Endothelial cell of umbilical vein (primary cell): ENCODE results near the gene P4HA3. TPM values are rescaled to one million over a fixed set of nuclear protein-coding genes. Genes with fewer than 3 reads are reported as not detected.

Experiments used
- BruUV-seq: library from RNA; stranded (reverse); fragments of 400-500 nt; replicated peaks from 2 replicates; lab custom pipeline; 2021; lab: Mats Ljungman, UMichigan
- CTCF ChIA-PET: fragments of 300-600, 350-600 bp; sonication (Branson Sonifier 250); formaldehyde crosslinking; loops from one replicate; lab custom pipeline; 2021; ENCODE audit warnings: antibody characterized with exemption, inconsistent platforms; lab: Charles Lee
- POLR2A ChIA-PET: fragments of 300-600, 350-600 bp; sonication (Branson Sonifier 250); formaldehyde crosslinking; loops from one replicate; lab custom pipeline; 2021; ENCODE audit warnings: antibody characterized with exemption, inconsistent platforms; lab: Charles Lee
- DNase-seq: peaks from one replicate; pipeline ENCODE4 v3.0.0-alpha.2; 2011; ENCODE audit warnings: low read depth, low spot score
- FAIRE-seq: peaks from 2 replicates; lab custom pipeline; 2011; peaks lifted over from hg19 to GRCh38; lab: Jason Lieb, UNC
- H2AFZ ChIP-seq: 2 replicates; pipeline ENCODE4 v1.6.0; 2012; ENCODE audit warnings: low read depth, low read length, control low read depth, inconsistent platforms
- H3K27ac ChIP-seq: 2 replicates; pipeline ENCODE4 v1.5.1; 2011; ENCODE audit warnings: low read depth, mild to moderate bottlenecking, control low read depth, low read length, moderate library complexity; ENCODE audit not compliant: insufficient read depth
- H3K27me3 ChIP-seq, 2 experiments: 2 replicates each; pipeline versions ENCODE4 v1.6.0 to v1.6.1; 2011; ENCODE audit warnings: low read length in 2 of 2, mixed read lengths in 1 of 2; ENCODE audit not compliant: control insufficient read depth in 2 of 2, insufficient read depth in 2 of 2
- H3K36me3 ChIP-seq, 2 experiments: 2 replicates in 1 of 2; 3 replicates in 1 of 2; pipeline ENCODE4 v1.5.1; 2011; ENCODE audit warnings: low read length in 2 of 2, mild to moderate bottlenecking in 1 of 2, moderate library complexity in 1 of 2; ENCODE audit not compliant: control insufficient read depth in 2 of 2, insufficient read depth in 2 of 2; ENCODE audit errors: extremely low read depth in 1 of 2
- H3K4me1 ChIP-seq: 3 replicates; pipeline ENCODE4 v1.5.1; 2011; ENCODE audit warnings: mild to moderate bottlenecking, low read length; ENCODE audit not compliant: control insufficient read depth, insufficient read depth; ENCODE audit errors: extremely low read depth
- H3K4me2 ChIP-seq: 2 replicates; pipeline ENCODE4 v1.6.1; 2011; ENCODE audit warnings: low read length, control low read depth, mixed read lengths; ENCODE audit not compliant: insufficient read depth
- H3K4me3 ChIP-seq, 3 experiments: fragments of 200-600 bp in 1 of 3; sonication (generic), shearing (Covaris generic) in 1 of 3; replicated peaks in 1 of 3; 2 replicates each; pipeline ENCODE4 v1.5.1; 2011 to 2016; ENCODE audit warnings: control low read depth in 3 of 3, low read length in 3 of 3, mild to moderate bottlenecking in 2 of 3, inconsistent platforms in 1 of 3, low read depth in 1 of 3, moderate library complexity in 1 of 3; ENCODE audit not compliant: insufficient read depth in 1 of 3
- H3K79me2 ChIP-seq: 2 replicates; pipeline ENCODE4 v1.6.0; 2012; ENCODE audit warnings: low read length, inconsistent platforms; ENCODE audit not compliant: control insufficient read depth, insufficient read depth
- H3K9ac ChIP-seq: replicated peaks from 2 replicates; pipeline ENCODE3; 2011; ENCODE audit warnings: low read length, control low read depth; ENCODE audit not compliant: insufficient read depth; ENCODE audit errors: extremely low read depth
- H3K9me1 ChIP-seq: replicated peaks from 3 replicates; pipeline ENCODE4 v1.6.0; 2011; ENCODE audit warnings: mild to moderate bottlenecking, low read length; ENCODE audit not compliant: control insufficient read depth, insufficient read depth; ENCODE audit errors: extremely low read depth
- H3K9me3 ChIP-seq: replicated peaks from 2 replicates; pipeline ENCODE4 v1.5.1; 2012; ENCODE audit warnings: low read length, inconsistent platforms; ENCODE audit not compliant: control insufficient read depth, insufficient read depth
- H4K20me1 ChIP-seq: replicated peaks from 2 replicates; pipeline ENCODE3; 2011; ENCODE audit warnings: mild to moderate bottlenecking, low read length; ENCODE audit not compliant: control insufficient read depth, insufficient read depth; ENCODE audit errors: extremely low read depth
- EZH2 ChIP-seq: IDR thresholded peaks from 2 replicates; pipeline ENCODE4 v1.6.1; 2012; ENCODE audit warnings: borderline replicate concordance, low read depth, mild to moderate bottlenecking, moderate library complexity, low read length, inconsistent platforms; ENCODE audit not compliant: severe bottlenecking
- FOS ChIP-seq: IDR thresholded peaks from 2 replicates; pipeline ENCODE4 v1.6.1; 2011; ENCODE audit warnings: mild to moderate bottlenecking, low read length, moderate library complexity, borderline replicate concordance; ENCODE audit not compliant: insufficient read depth
- GATA2 ChIP-seq: IDR thresholded peaks from 2 replicates; pipeline ENCODE4 v1.7.0; 2011; ENCODE audit warnings: low read depth, mild to moderate bottlenecking, moderate library complexity, mixed read lengths, low read length; ENCODE audit not compliant: insufficient read length, insufficient read depth
- JUN ChIP-seq: IDR thresholded peaks from 2 replicates; pipeline ENCODE4 v1.6.1; 2011; ENCODE audit warnings: borderline replicate concordance, low read depth; ENCODE audit not compliant: insufficient read length, insufficient read depth
- MYC ChIP-seq: IDR thresholded peaks from one replicate; pipeline ENCODE4 v1.6.1; 2011; ENCODE audit warnings: mild to moderate bottlenecking, low read depth, low read length
- POLR2A ChIP-seq: IDR thresholded peaks from 2 replicates; pipeline ENCODE4 v1.6.1; 2012; ENCODE audit warnings: low read depth, mild to moderate bottlenecking, control low read depth, low read length
- POLR2AphosphoS5 ChIP-seq: IDR thresholded peaks from 2 replicates; pipeline ENCODE4 v1.6.1; 2012; ENCODE audit warnings: low read depth, mild to moderate bottlenecking, control low read depth, low read length, moderate library complexity; ENCODE audit not compliant: insufficient read depth
- dilution Hi-C: fragments of 300-500 bp; cut with MboI; formaldehyde crosslinking; loops from one replicate; pipeline ENCODE4 v1.15.0; 2019; ENCODE audit warnings: low sequenced_read_pairs; ENCODE audit not compliant: extremely low pct_ligation_motif_present
- intact Hi-C: fragments of 100-400 bp; cut with micrococcal nuclease; formaldehyde crosslinking; loops from one replicate; pipeline ENCODE4 v1.10.0; 2022
- polyA plus RNA-seq, 4 experiments: library from polyadenylated mRNA; depleted of rRNA in 3 of 4; stranded (reverse) in 3 of 4; unstranded in 1 of 4; fragments of >200 nt; gene quantifications; 2 replicates each; pipeline versions ENCODE4 v1.2.1 to v1.2.3, GENCODE V29; 2011 to 2012; ENCODE audit warnings: missing spikeins in 1 of 4
- total RNA-seq: library from RNA; stranded (reverse); gene quantifications from 2 replicates; pipeline ENCODE4 v1.2.3, GENCODE V29; 2021
- TF ChIP-seq, protein P1 (sequence below), 2 donors: IDR thresholded peaks; 1 replicate in 1 of 2; 2 replicates in 1 of 2; pipeline ENCODE4 v1.5.1; 2011; ENCODE audit warnings: low read length in 2 of 2, mild to moderate bottlenecking in 2 of 2, moderate library complexity in 2 of 2, control low read depth in 1 of 2, inconsistent platforms in 1 of 2, low read depth in 1 of 2; ENCODE audit not compliant: insufficient read depth in 1 of 2; ENCODE audit errors: extremely low read depth in 1 of 2
- TF ChIP-seq, protein P2 (sequence below): IDR thresholded peaks from 2 replicates; pipeline ENCODE4 v1.6.1; 2011; ENCODE audit not compliant: insufficient read depth, insufficient read length

Gene P4HA3
- total and polyA plus RNA-seq, 2 donors (not counting 3 experiments of a cell fraction or from before 2014, with no cell fraction given): 26.9 to 40.0 TPM

DNA sequence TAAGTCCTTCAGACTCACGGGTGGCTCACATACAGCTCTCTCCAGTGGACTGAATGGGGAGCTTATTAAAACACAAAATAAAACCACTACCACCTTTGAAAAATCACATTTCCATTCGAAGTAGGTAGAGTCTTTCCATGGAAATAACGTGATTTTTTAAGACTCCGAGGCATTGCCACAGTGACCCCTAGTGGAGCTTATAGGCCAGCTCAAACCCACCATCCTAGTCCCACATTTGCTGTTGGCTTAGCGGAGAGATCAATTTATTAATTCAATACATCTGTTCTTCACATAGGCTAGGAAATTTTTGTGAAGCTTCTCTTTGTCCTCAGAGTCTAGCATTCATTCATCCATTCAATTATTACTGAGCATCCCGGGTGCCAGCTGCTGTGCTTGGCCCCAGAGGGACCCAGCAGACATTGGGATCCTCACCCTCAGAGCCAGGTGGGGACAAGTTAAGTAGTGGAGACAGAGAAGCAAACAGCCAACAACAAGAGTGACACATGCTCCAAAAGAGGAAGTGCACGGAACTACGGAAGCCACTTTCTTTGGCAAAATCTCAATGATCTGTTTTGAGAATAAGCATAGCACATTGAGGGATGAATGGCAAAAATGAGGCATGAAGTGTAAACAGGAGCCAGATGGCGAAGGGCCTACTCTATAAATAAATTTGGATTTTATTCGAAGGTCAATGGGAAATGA is 10.2 kb upstream of the P4HA3 start:
- H2AFZ ChIP-seq: no peak overlapping the region
- no peaks in the 10 kb centered on the region for H3K9me1 ChIP-seq
- H3K9ac ChIP-seq: no peak overlapping the region
- no peaks in the 10 kb centered on the region for H3K9me3 ChIP-seq
- H3K4me2 ChIP-seq: peak overlapping the region; percentile 43
- no TSS peak for BruUV-seq
- intact Hi-C loops: loop anchor here (1.0 to 5.0 kb wide), 6 partner anchors 9 to 357 kb away; partner anchors contain the start of genes C2CD3, PPME1 and UCP2
- H3K4me1 ChIP-seq: peaks cover 60% of the 10 kb centered on the region
- peak overlapping the region; percentile 87 for H3K27ac ChIP-seq
- POLR2A ChIA-PET: no interaction called here
- CTCF ChIA-PET: interaction anchor here (0.7 to 4.9 kb wide), 28 partner anchors 8 to 355 kb away, joined by 3 to 136 read pairs (median 4); no protein-coding TSS in a partner anchor
- no peaks in the 10 kb centered on the region for H3K79me2 ChIP-seq
- peak; percentile 87 for TF ChIP-seq POLR2AphosphoS5
- TF ChIP-seq POLR2A: peak; percentile 16
- TF ChIP-seq FOS: peak; percentile 61
- TF ChIP-seq GATA2: peak; percentile 32
- TF ChIP-seq, protein P1, sequence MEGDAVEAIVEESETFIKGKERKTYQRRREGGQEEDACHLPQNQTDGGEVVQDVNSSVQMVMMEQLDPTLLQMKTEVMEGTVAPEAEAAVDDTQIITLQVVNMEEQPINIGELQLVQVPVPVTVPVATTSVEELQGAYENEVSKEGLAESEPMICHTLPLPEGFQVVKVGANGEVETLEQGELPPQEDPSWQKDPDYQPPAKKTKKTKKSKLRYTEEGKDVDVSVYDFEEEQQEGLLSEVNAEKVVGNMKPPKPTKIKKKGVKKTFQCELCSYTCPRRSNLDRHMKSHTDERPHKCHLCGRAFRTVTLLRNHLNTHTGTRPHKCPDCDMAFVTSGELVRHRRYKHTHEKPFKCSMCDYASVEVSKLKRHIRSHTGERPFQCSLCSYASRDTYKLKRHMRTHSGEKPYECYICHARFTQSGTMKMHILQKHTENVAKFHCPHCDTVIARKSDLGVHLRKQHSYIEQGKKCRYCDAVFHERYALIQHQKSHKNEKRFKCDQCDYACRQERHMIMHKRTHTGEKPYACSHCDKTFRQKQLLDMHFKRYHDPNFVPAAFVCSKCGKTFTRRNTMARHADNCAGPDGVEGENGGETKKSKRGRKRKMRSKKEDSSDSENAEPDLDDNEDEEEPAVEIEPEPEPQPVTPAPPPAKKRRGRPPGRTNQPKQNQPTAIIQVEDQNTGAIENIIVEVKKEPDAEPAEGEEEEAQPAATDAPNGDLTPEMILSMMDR (IDR thresholded peaks at IDR 0.05; ENCODE audit: extremely low read depth in 1 of 2, insufficient read depth in 1 of 2, low read depth in 1 of 2, low read length in 2 of 2): peak; percentile 65 to 74
- TF ChIP-seq JUN: peak; percentile 94
- no peak for TF ChIP-seq MYC
- TF ChIP-seq EZH2: no peak
- TF ChIP-seq, protein P2, sequence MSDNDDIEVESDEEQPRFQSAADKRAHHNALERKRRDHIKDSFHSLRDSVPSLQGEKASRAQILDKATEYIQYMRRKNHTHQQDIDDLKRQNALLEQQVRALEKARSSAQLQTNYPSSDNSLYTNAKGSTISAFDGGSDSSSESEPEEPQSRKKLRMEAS: peak; percentile 38
- no peak overlapping the region for H3K4me3 ChIP-seq
- no peaks in the 10 kb centered on the region for H3K27me3 ChIP-seq
- DNase-seq (peak; percentile 99), FAIRE-seq (peak; percentile 73)
- dilution Hi-C loops: no loop called here
- no peaks in the 10 kb centered on the region for H3K36me3 ChIP-seq
- no peaks in the 10 kb centered on the region for H4K20me1 ChIP-seq
